ENCODE results near the gene ATXN7L1.

DNA sequence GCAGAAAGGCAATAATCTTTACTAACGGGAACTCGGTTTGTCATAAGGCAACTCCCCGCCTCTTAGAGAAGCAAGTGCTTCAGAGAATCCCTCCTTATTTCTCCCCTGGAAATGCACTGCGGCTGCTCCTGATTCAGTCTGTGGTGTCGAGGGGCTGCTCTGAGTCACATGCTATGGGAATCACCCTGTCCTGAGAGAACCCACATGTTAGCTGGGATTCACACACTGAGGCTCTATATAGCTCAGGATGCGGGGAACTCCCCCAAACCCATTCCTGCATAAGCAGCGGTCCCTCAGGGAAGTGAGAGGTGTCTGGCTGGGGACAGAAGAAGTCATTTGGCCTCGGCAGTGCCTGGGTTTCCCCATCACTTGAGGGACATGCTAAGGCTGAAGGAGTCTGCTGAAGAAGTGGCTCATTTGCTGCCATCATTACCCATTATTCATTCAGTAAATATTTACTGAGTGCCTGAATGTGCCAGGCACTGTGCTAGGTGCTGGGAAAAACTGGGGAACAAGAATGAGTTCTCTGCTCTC is 87.5 kb downstream of the ATXN7L1 start:
- TF ChIP-seq POLR2A (IDR thresholded peaks at IDR 0.05) = no peak
- TF ChIP-seq, protein P1, sequence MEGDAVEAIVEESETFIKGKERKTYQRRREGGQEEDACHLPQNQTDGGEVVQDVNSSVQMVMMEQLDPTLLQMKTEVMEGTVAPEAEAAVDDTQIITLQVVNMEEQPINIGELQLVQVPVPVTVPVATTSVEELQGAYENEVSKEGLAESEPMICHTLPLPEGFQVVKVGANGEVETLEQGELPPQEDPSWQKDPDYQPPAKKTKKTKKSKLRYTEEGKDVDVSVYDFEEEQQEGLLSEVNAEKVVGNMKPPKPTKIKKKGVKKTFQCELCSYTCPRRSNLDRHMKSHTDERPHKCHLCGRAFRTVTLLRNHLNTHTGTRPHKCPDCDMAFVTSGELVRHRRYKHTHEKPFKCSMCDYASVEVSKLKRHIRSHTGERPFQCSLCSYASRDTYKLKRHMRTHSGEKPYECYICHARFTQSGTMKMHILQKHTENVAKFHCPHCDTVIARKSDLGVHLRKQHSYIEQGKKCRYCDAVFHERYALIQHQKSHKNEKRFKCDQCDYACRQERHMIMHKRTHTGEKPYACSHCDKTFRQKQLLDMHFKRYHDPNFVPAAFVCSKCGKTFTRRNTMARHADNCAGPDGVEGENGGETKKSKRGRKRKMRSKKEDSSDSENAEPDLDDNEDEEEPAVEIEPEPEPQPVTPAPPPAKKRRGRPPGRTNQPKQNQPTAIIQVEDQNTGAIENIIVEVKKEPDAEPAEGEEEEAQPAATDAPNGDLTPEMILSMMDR (IDR thresholded peaks at IDR 0.05) = no peak
